H9 (cell line): Measurements from ENCODE around the gene CALHM6. TPM values are rescaled to one million over a fixed set of nuclear protein-coding genes. Genes with fewer than 3 reads are reported as not detected.

ENCODE experiments used
- DNase-seq: peaks from one replicate; pipeline ENCODE4 v3.0.0-alpha.2; 2017
- H2AFZ ChIP-seq: one replicate; pipeline ENCODE4 v1.6.1; 2013; ENCODE audit warnings: mild to moderate bottlenecking, low read length, control low read depth, moderate library complexity
- H2AK5ac ChIP-seq: 2 replicates; pipeline ENCODE4 v1.6.1; 2013; ENCODE audit warnings: low read length, control low read depth, mixed read lengths; ENCODE audit not compliant: insufficient read length
- H2BK120ac ChIP-seq: one replicate; pipeline ENCODE4 v1.6.1; 2013; ENCODE audit warnings: low read depth, mild to moderate bottlenecking, low read length, control low read depth, inconsistent platforms; ENCODE audit not compliant: poor library complexity, severe bottlenecking
- H2BK12ac ChIP-seq: 2 replicates; pipeline ENCODE4 v1.6.1; 2013; ENCODE audit warnings: low read length, control low read depth, mixed read lengths, low read depth; ENCODE audit not compliant: insufficient read length
- H2BK15ac ChIP-seq: 2 replicates; pipeline ENCODE4 v1.6.1; 2013; ENCODE audit warnings: low read depth, low read length, control low read depth
- H2BK20ac ChIP-seq: one replicate; pipeline ENCODE4 v1.6.1; 2013; ENCODE audit warnings: low read depth, mild to moderate bottlenecking, low read length, control low read depth, inconsistent platforms; ENCODE audit not compliant: poor library complexity, severe bottlenecking
- H2BK5ac ChIP-seq: 2 replicates; pipeline ENCODE4 v1.6.1; 2013; ENCODE audit warnings: low read length, control low read depth, mixed read lengths; ENCODE audit not compliant: insufficient read length
- H3K14ac ChIP-seq: 2 replicates; pipeline ENCODE4 v1.6.1; 2013; ENCODE audit warnings: low read length, control low read depth; ENCODE audit not compliant: insufficient read depth
- H3K18ac ChIP-seq: 2 replicates; pipeline ENCODE4 v1.6.1; 2013; ENCODE audit warnings: low read depth, mild to moderate bottlenecking, mixed read lengths, low read length, control low read depth; ENCODE audit not compliant: insufficient read length
- H3K23ac ChIP-seq: 2 replicates; pipeline ENCODE4 v1.6.1; 2013; ENCODE audit warnings: low read length, control low read depth, mixed read lengths, low read depth; ENCODE audit not compliant: insufficient read length
- H3K23me2 ChIP-seq: 2 replicates; pipeline ENCODE4 v1.6.1; 2013; ENCODE audit warnings: low read depth, mild to moderate bottlenecking, mixed read lengths, low read length, control low read depth; ENCODE audit not compliant: insufficient read length, poor library complexity, severe bottlenecking
- H3K27ac ChIP-seq: 2 replicates; pipeline ENCODE4 v1.5.1; 2013; ENCODE audit warnings: low read length, control low read depth, mixed read lengths, low read depth; ENCODE audit not compliant: insufficient read length
- H3K27me3 ChIP-seq: 2 replicates; pipeline ENCODE4 v1.6.1; 2013; ENCODE audit warnings: low read length, control low read depth, inconsistent platforms; ENCODE audit not compliant: insufficient read depth
- H3K4ac ChIP-seq: 2 replicates; pipeline ENCODE4 v1.6.1; 2013; ENCODE audit warnings: low read depth, mild to moderate bottlenecking, control low read depth, inconsistent platforms, low read length, moderate library complexity
- H3K4me1 ChIP-seq: 2 replicates; pipeline ENCODE4 v1.6.1; 2013; ENCODE audit warnings: low read length, control low read depth, inconsistent platforms; ENCODE audit not compliant: insufficient read depth
- H3K4me2 ChIP-seq: 2 replicates; pipeline ENCODE4 v1.6.1; 2013; ENCODE audit warnings: low read length, control low read depth, mixed read lengths; ENCODE audit not compliant: insufficient read length, insufficient read depth
- H3K56ac ChIP-seq: 2 replicates; pipeline ENCODE4 v1.6.1; 2013; ENCODE audit warnings: low read depth, mild to moderate bottlenecking, mixed read lengths, low read length, control low read depth; ENCODE audit not compliant: insufficient read length
- H3K79me1 ChIP-seq: 2 replicates; pipeline ENCODE4 v1.6.1; 2013; ENCODE audit warnings: low read depth, mild to moderate bottlenecking, moderate library complexity, low read length, control low read depth, inconsistent platforms; ENCODE audit not compliant: insufficient read depth, poor library complexity, severe bottlenecking
- H3K79me2 ChIP-seq: 2 replicates; pipeline ENCODE4 v1.6.1; 2013; ENCODE audit warnings: low read length, control low read depth, inconsistent platforms; ENCODE audit not compliant: insufficient read depth
- H3K9ac ChIP-seq: 2 replicates; pipeline ENCODE4 v1.6.1; 2013; ENCODE audit warnings: low read length, control low read depth, mixed read lengths; ENCODE audit not compliant: insufficient read length; ENCODE audit errors: extremely low read depth
- H3K9me3 ChIP-seq: one replicate; pipeline ENCODE4 v1.6.1; 2013; ENCODE audit warnings: low read depth, low read length, inconsistent platforms; ENCODE audit not compliant: control insufficient read depth
- H3T11ph ChIP-seq: one replicate; pipeline ENCODE4 v1.6.1; 2013; ENCODE audit warnings: mild to moderate bottlenecking, low read length, control low read depth, inconsistent platforms
- H4K20me1 ChIP-seq: one replicate; pipeline ENCODE4 v1.6.1; 2013; ENCODE audit not compliant: control insufficient read depth, insufficient read length, insufficient read depth
- H4K5ac ChIP-seq: 2 replicates; pipeline ENCODE4 v1.6.1; 2013; ENCODE audit warnings: low read depth, mild to moderate bottlenecking, mixed read lengths, low read length, control low read depth; ENCODE audit not compliant: insufficient read length
- H4K8ac ChIP-seq: replicated peaks from 2 replicates; pipeline ENCODE4 v1.6.1; 2013; ENCODE audit warnings: low read length, control low read depth, mixed read lengths, low read depth; ENCODE audit not compliant: insufficient read length
- H4K91ac ChIP-seq: 2 replicates; pipeline ENCODE4 v1.6.1; 2013; ENCODE audit warnings: low read depth, mild to moderate bottlenecking, moderate library complexity, mixed read lengths, low read length, control low read depth; ENCODE audit not compliant: insufficient read length
- H3K27ac Mint-ChIP-seq, 3 experiments: 2 replicates in 2 of 3; 3 replicates in 1 of 3; pipeline ENCODE4 v1.8.0; 2020 to 2021; ENCODE audit warnings: mixed read lengths in 3 of 3, mild to moderate bottlenecking in 1 of 3, moderate library complexity in 1 of 3
- H3K27me3 Mint-ChIP-seq: 2 replicates; pipeline ENCODE4 v1.8.0; 2021; ENCODE audit warnings: low read depth, mild to moderate bottlenecking, moderate library complexity, mixed read lengths
- H3K36me3 Mint-ChIP-seq, 3 experiments: 2 replicates in 2 of 3; 3 replicates in 1 of 3; pipeline ENCODE4 v1.8.0; 2020 to 2021; ENCODE audit warnings: low read depth in 3 of 3, mixed read lengths in 3 of 3; ENCODE audit not compliant: insufficient read depth in 1 of 3
- H3K4me1 Mint-ChIP-seq, 2 experiments: 2 replicates each; pipeline ENCODE4 v1.8.0; 2020; ENCODE audit warnings: mixed read lengths in 2 of 2
- H3K4me3 Mint-ChIP-seq, 2 experiments: 2 replicates in 1 of 2; 3 replicates in 1 of 2; pipeline ENCODE4 v1.8.0; 2020 to 2021; ENCODE audit warnings: mild to moderate bottlenecking in 2 of 2, mixed read lengths in 2 of 2, moderate library complexity in 1 of 2
- H3K9me3 Mint-ChIP-seq, 2 experiments: 2 replicates in 1 of 2; 3 replicates in 1 of 2; pipeline ENCODE4 v1.8.0; 2020; ENCODE audit warnings: mild to moderate bottlenecking in 2 of 2, mixed read lengths in 2 of 2, moderate library complexity in 1 of 2
- CTCF ChIP-seq: fragments of 200-600 bp; sonication (generic); conservative IDR thresholded peaks from 3 replicates; pipeline ENCODE4 v1.8.0; 2021; ENCODE audit warnings: antibody characterized with exemption, mild to moderate bottlenecking
- WGBS: extraction: QIAGEN DNeasy Blood & Tissue Kit; methylation state at CpG from one replicate; pipeline ENCODE4 v1.1.7; 2013; ENCODE audit warnings: missing lambda C conversion rate, low lambda C conversion rate, mixed read lengths; ENCODE audit not compliant: insufficient read length; ENCODE audit errors: extremely low coverage; 5-methylcytosine and 5-hydroxymethylcytosine counted together
- total RNA-seq: library from RNA; stranded (reverse); gene quantifications from 2 replicates; pipeline ENCODE4 v1.2.1, GENCODE V29; 2021

The CALHM6 gene
- total RNA-seq, 1 experiment from 2014 or later = 0.44 TPM

- Histone ChIP-seq H3K79me1 (no peaks in the 10 kb centered on the region), H2BK12ac (no peak overlapping the region), H2BK20ac (no peak overlapping the region), H3K9me3 (no peaks in the 10 kb centered on the region), H3K4me2 (no peak overlapping the region), H3T11ph (no peak overlapping the region), H4K91ac (no peak overlapping the region), H3K27ac (no peak overlapping the region), H4K8ac (no peak overlapping the region), H3K23me2 (peaks cover 1% of the 10 kb centered on the region), H3K23ac (no peak overlapping the region), H3K79me2 (no peaks in the 10 kb centered on the region), H4K5ac (no peak overlapping the region), H3K14ac (no peak overlapping the region), H2AFZ (no peak overlapping the region), H3K27me3 (no peaks in the 10 kb centered on the region; the same call in 1 of the 2 replicates), H3K9ac (no peak overlapping the region), H3K18ac (no peak overlapping the region), H2AK5ac (no peak overlapping the region), H3K56ac (no peak overlapping the region), H3K4me1 (peaks cover 2% of the 10 kb centered on the region; the same call in 1 of the 2 replicates), H3K4ac (no peak overlapping the region), H2BK120ac (no peak overlapping the region), H2BK5ac (no peak overlapping the region), H2BK15ac (no peak overlapping the region), H4K20me1 (no peaks in the 10 kb centered on the region)
- no CpG with 5 or more reads among the region's 1 CpG for WGBS
- H3K4me3 Mint-ChIP-seq = no peak overlapping the region
- peaks cover 16 to 22% of the 10 kb centered on the region in 2 experiments for H3K4me1 Mint-ChIP-seq
- TF ChIP-seq CTCF = no peak
- DNase-seq = no peak
- no peak overlapping the region for H3K27ac Mint-ChIP-seq
- H3K9me3 Mint-ChIP-seq = no peaks in the 10 kb centered on the region
- peaks cover 18% of the 10 kb centered on the region for H3K27me3 Mint-ChIP-seq
- H3K36me3 Mint-ChIP-seq = no peaks in the 10 kb centered on the region
Observed at GRCh38 chr6:116467096-116467495, 5.9 kb downstream of the CALHM6 start.
